Uterus (tissue), 2 donors: ENCODE data around the gene MED12.

ENCODE experiments used
- CTCF ChIP-seq, 4 experiments: fragments of 200-600 bp in 2 of 4; fragments of 450-650 bp in 2 of 4; sonication (generic) in 2 of 4; IDR thresholded peaks; one replicate each; pipeline ENCODE4 v1.5.1; 2016 to 2019; ENCODE audit warnings: antibody characterized with exemption in 4 of 4, mild to moderate bottlenecking in 2 of 4, moderate library complexity in 1 of 4
- POLR2A ChIP-seq, 2 donors: fragments of 450-650 bp; IDR thresholded peaks; one replicate each; pipeline ENCODE4 v1.6.1; 2016; ENCODE audit warnings: antibody characterized with exemption in 2 of 2, mild to moderate bottlenecking in 1 of 2, moderate library complexity in 1 of 2

DNA sequence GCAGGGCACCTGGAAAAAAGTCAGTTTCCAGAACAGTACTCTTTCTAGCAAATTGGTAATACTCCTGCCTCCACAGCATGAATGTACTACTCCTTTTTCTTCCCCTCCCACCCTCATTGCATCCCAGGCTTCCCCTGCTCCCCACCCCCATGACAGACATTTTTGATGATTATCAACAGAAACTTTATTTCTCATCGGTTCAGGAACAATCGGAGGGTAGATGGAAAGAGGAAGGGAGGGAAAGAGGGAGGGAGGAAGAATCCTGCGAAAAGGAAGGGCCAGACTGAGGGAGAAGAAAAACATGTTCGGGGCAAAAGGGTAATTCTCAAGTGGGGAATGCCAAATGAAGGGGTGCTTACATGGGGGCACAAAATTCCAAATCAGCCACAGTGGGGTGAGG is 11.2 kb upstream of the MED12 start:
- TF ChIP-seq CTCF (IDR thresholded peaks at IDR 0.05) (no peak), POLR2A (IDR thresholded peaks at IDR 0.05) (no peak)
